NCI-H2171 treated with DMSO at 0.1 percent for 48 hours (cell line): ENCODE results near the gene NGF.
"Not testable (repeated sequence)": the region's sequence is repeated elsewhere in the genome, so short reads cannot be mapped to it uniquely, and the experiment has no call there.

Experiments used
- DNase-seq: peaks from one replicate; lab custom pipeline; 2025; lab: John Stamatoyannopoulos, UW

NGF gene

GRCh38 chr1:115337633-115338456 is at the start of gene NGF:
Gene NGF (minus strand): TSS chr1:115338249. CDS start chr1:115286795, 51,454 bp downstream.
- peak; percentile 51 for DNase-seq

GRCh38 chr1:115383455-115383854 is 45.4 kb upstream of the NGF start:
- not testable (repeated sequence) for DNase-seq

- no peak for DNase-seq
Observed at GRCh38 chr1:115379943-115380342, 41.9 kb upstream of the NGF start.

GRCh38 chr1:115377411-115377810 is 39.4 kb upstream of the NGF start:
- no peak for DNase-seq

- no peak for DNase-seq
Observed at GRCh38 chr1:115374598-115374997, 36.5 kb upstream of the NGF start.

- DNase-seq, result no peak
Observed at GRCh38 chr1:115373305-115373704, 35.3 kb upstream of the NGF start.

- DNase-seq, result no peak
Observed at GRCh38 chr1:115365738-115366137, 27.7 kb upstream of the NGF start.

- DNase-seq, result no peak
Observed at GRCh38 chr1:115364780-115365155, 26.7 kb upstream of the NGF start.

- no peak for DNase-seq
Observed at GRCh38 chr1:115364046-115364779, 26.2 kb upstream of the NGF start.

- no peak for DNase-seq
Observed at GRCh38 chr1:115363171-115363570, 25.1 kb upstream of the NGF start.

GRCh38 chr1:115360505-115361129 is 22.6 kb upstream of the NGF start:
- not testable (repeated sequence) for DNase-seq

- not testable (repeated sequence) for DNase-seq
Observed at GRCh38 chr1:115359787-115360452, 21.9 kb upstream of the NGF start.

- DNase-seq, result no peak
Observed at GRCh38 chr1:115356356-115356755, 18.3 kb upstream of the NGF start.

GRCh38 chr1:115355069-115355468 is 17.0 kb upstream of the NGF start:
- DNase-seq, result no peak

GRCh38 chr1:115351143-115351542 is 13.1 kb upstream of the NGF start:
- no peak for DNase-seq

- no peak for DNase-seq
Observed at GRCh38 chr1:115348636-115349035, 10.6 kb upstream of the NGF start.

GRCh38 chr1:115347282-115347681 is 9.2 kb upstream of the NGF start:
- peak; percentile 8 for DNase-seq

- peak; percentile 20 for DNase-seq
Observed at GRCh38 chr1:115343200-115343737, 5.2 kb upstream of the NGF start.

- no peak for DNase-seq
Observed at GRCh38 chr1:115341948-115342347, 3.9 kb upstream of the NGF start.

GRCh38 chr1:115340879-115341278 is 2.8 kb upstream of the NGF start:
- DNase-seq, result no peak

- DNase-seq, result no peak
Observed at GRCh38 chr1:115338457-115338820, 390 bp upstream of the NGF start.

- DNase-seq, result peak; percentile 56
Observed at GRCh38 chr1:115337276-115337632, 795 bp downstream of the NGF start.
